ENCODE data around the gene GDAP2.

Gene GDAP2

GRCh38 chr1:117841117-117841650, 88.2 kb downstream of the GDAP2 start:
- DNase-seq (ENCODE audit: low read depth) = no peak

- DNase-seq (ENCODE audit: low read depth) = peak; percentile 76
These were observed 90.5 kb downstream of the GDAP2 start for GRCh38 chr1:117838911-117839310.

- DNase-seq (ENCODE audit: low read depth) = no peak
These were observed 93.4 kb downstream of the GDAP2 start for GRCh38 chr1:117836069-117836468.

GRCh38 chr1:117834416-117834815, 95.0 kb downstream of the GDAP2 start:
- DNase-seq (ENCODE audit: low read depth) = no peak

GRCh38 chr1:117832453-117832852, 97.0 kb downstream of the GDAP2 start:
- no peak for DNase-seq (ENCODE audit: low read depth)

GRCh38 chr1:117830222-117830621, 99.2 kb downstream of the GDAP2 start:
- no peak for DNase-seq (ENCODE audit: low read depth)

GRCh38 chr1:117828201-117828600, 101.2 kb downstream of the GDAP2 start:
- peak; percentile 80 for DNase-seq (ENCODE audit: low read depth)

- peak; percentile 89 for DNase-seq (ENCODE audit: low read depth)
These were observed 102.8 kb downstream of the GDAP2 start for GRCh38 chr1:117826540-117827078.

- no peak for DNase-seq (ENCODE audit: low read depth)
These were observed 103.3 kb downstream of the GDAP2 start for GRCh38 chr1:117826119-117826518.

- no peak for DNase-seq (ENCODE audit: low read depth)
These were observed 104.0 kb downstream of the GDAP2 start for GRCh38 chr1:117825414-117825813.

- peak; percentile 52 for DNase-seq (ENCODE audit: low read depth)
These were observed 104.8 kb downstream of the GDAP2 start for GRCh38 chr1:117824616-117825015.

- DNase-seq (ENCODE audit: low read depth) = peak; percentile 63
These were observed 107.5 kb downstream of the GDAP2 start for GRCh38 chr1:117821774-117822482.

GRCh38 chr1:117821382-117821755, 108.1 kb downstream of the GDAP2 start:
- no peak for DNase-seq (ENCODE audit: low read depth)

GRCh38 chr1:117820694-117821381, 108.6 kb downstream of the GDAP2 start:
- no peak for DNase-seq (ENCODE audit: low read depth)

GRCh38 chr1:117820096-117820495, 109.3 kb downstream of the GDAP2 start:
- no peak for DNase-seq (ENCODE audit: low read depth)

GRCh38 chr1:117819301-117819700, 110.1 kb downstream of the GDAP2 start:
- no peak for DNase-seq (ENCODE audit: low read depth)

- DNase-seq (ENCODE audit: low read depth) = no peak
These were observed 111.0 kb downstream of the GDAP2 start for GRCh38 chr1:117818456-117818855.

- no peak for DNase-seq (ENCODE audit: low read depth)
These were observed 111.8 kb downstream of the GDAP2 start for GRCh38 chr1:117817629-117818028.

GRCh38 chr1:117815926-117816325, 113.5 kb downstream of the GDAP2 start:
- DNase-seq (ENCODE audit: low read depth) = no peak

- no peak for DNase-seq (ENCODE audit: low read depth)
These were observed 114.3 kb downstream of the GDAP2 start for GRCh38 chr1:117814856-117815797.
